Testis (tissue), 3 donors: ENCODE measurements around the gene HMCN2. TPM values are rescaled to one million over a fixed set of nuclear protein-coding genes. Genes with fewer than 3 reads are reported as not detected.

Source experiments
- DNase-seq: peaks from one replicate; pipeline ENCODE4 v3.0.0-alpha.2; 2019
- H3K27ac ChIP-seq, 2 donors: fragments of 200-600 bp; sonication (generic); one replicate each; pipeline ENCODE4 v1.5.1; 2019
- H3K27me3 ChIP-seq: fragments of 200-600 bp; sonication (generic); one replicate; pipeline ENCODE4 v1.5.1; 2019
- H3K36me3 ChIP-seq: fragments of 200-600 bp; sonication (generic); one replicate; pipeline ENCODE4 v1.5.1; 2017; ENCODE audit warnings: low read depth; ENCODE audit errors: missing control alignments
- H3K4me1 ChIP-seq: fragments of 200-600 bp; sonication (generic); one replicate; pipeline ENCODE4 v1.5.1; 2019
- H3K4me3 ChIP-seq, 2 donors: fragments of 200-600 bp; sonication (generic); one replicate each; pipeline ENCODE4 v1.5.1; 2017 to 2019
- H3K9me3 ChIP-seq: fragments of 200-600 bp; sonication (generic); one replicate; pipeline ENCODE4 v1.5.1; 2017
- POLR2A ChIP-seq: fragments of 450-650 bp; IDR thresholded peaks from one replicate; pipeline ENCODE4 v1.6.1; 2017; ENCODE audit warnings: antibody characterized with exemption, mild to moderate bottlenecking, moderate library complexity
- WGBS, 2 donors: methylation state at CpG; one replicate each; pipeline ENCODE4 v1.1.5; 2018; 5-methylcytosine and 5-hydroxymethylcytosine counted together
- intact Hi-C: fragments of 100-400 bp; cut with DNase I; formaldehyde crosslinking; loops from one replicate; pipeline ENCODE4 v1.15.1; 2023; ENCODE audit warnings: low total_unique reads
- polyA plus RNA-seq: library from polyadenylated mRNA; stranded (reverse); fragments of 350-450 nt; fragmentation: Illumina TruSeq; extraction: RNeasy Lipid Tissue Mini Kit (QIAGEN cat#74804); gene quantifications from one replicate; pipeline ENCODE4 v1.2.3, GENCODE V29; 2014; ENCODE audit warnings: low read depth, low replicate concordance; ENCODE audit not compliant: insufficient read depth
- total RNA-seq, 2 donors: library from RNA; depleted of rRNA; stranded (reverse); fragments of >200 nt; gene quantifications; one replicate each; pipeline ENCODE4 v1.2.3, GENCODE V29; 2016
- TF ChIP-seq, protein P1 (sequence below), 3 experiments: fragments of 450-650 bp in 2 of 3; fragments of 200-600 bp in 1 of 3; sonication (generic) in 1 of 3; IDR thresholded peaks; one replicate each; pipeline ENCODE4 v1.5.1; 2016 to 2019; ENCODE audit warnings: antibody characterized with exemption in 3 of 3, mild to moderate bottlenecking in 2 of 3, moderate library complexity in 1 of 3

HMCN2 gene
- total and polyA plus RNA-seq, 3 donors from 2014 or later, result 10.2 to 17.7 (median 15.5) TPM

DNA sequence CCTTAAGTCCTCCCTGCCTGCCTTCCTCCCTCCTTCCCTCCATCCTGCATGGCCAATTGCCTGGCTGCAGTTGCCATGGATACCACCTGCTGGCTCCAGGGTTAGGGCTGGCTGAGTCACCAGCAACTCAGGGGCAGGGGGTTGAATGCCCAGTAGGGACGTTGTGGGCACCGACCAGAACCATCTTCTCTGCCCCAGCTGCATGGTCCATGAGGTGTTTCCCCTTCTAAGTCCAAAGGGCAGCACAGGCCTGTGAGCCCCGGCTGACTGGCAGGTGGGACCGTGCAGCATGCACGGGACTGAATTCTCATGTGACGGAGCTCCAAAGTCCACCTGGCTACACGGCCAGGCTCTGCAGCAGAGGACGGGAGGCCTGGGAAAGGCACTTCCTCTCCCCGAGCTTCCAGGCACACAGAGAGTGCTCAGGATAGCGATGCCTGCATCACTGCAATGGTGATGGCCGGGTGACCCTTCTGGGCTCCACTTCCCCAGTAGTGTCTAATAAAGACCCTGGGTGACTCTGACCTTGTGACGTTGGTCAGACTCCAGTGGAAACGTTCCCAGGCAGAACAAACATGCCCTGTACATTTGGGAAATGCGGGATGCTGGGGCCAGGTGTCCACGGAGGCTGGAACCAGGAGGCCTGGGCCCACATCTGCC, 184.9 kb downstream of the HMCN2 start:
- no peaks in the 10 kb centered on the region for H3K9me3 ChIP-seq
- intact Hi-C loops, result no loop called here
- H3K4me3 ChIP-seq, result no peak overlapping the region
- 54 to 100% methylated on average over 1 to 13 of the region's 15 CpGs for WGBS, 2 donors
- peak overlapping the region; percentile 47 to 80 for H3K27ac ChIP-seq
- H3K36me3 ChIP-seq, result no peaks in the 10 kb centered on the region
- no peaks in the 10 kb centered on the region for H3K27me3 ChIP-seq
- H3K4me1 ChIP-seq, result peaks cover 61% of the 10 kb centered on the region
- no peak for TF ChIP-seq POLR2A
- TF ChIP-seq, protein P1, sequence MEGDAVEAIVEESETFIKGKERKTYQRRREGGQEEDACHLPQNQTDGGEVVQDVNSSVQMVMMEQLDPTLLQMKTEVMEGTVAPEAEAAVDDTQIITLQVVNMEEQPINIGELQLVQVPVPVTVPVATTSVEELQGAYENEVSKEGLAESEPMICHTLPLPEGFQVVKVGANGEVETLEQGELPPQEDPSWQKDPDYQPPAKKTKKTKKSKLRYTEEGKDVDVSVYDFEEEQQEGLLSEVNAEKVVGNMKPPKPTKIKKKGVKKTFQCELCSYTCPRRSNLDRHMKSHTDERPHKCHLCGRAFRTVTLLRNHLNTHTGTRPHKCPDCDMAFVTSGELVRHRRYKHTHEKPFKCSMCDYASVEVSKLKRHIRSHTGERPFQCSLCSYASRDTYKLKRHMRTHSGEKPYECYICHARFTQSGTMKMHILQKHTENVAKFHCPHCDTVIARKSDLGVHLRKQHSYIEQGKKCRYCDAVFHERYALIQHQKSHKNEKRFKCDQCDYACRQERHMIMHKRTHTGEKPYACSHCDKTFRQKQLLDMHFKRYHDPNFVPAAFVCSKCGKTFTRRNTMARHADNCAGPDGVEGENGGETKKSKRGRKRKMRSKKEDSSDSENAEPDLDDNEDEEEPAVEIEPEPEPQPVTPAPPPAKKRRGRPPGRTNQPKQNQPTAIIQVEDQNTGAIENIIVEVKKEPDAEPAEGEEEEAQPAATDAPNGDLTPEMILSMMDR (IDR thresholded peaks at IDR 0.05), result no peak
- no peak for DNase-seq

DNA sequence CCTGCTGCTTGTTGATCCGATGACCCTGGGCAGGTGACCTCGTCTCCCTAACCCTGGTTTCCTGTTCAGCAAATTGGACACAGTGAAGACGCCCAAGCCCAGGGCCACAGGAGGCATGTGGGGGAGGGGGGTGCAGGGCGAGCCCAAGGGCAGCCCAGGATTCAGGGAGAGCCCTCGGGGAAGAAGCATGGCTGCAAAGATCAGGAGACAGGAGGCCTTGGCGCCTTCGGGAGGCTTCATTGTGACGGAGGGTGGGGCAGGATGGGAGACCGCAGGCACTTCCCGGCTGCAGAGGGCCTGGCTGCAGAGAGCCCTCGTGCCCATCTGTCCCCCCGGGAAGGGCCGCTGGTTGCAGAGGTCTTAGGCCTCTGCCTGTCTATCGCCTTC, 185.4 kb downstream of the HMCN2 start:
- no peak for DNase-seq
- 29 to 42% methylated on average over 8 to 14 of the region's 14 CpGs for WGBS, 2 donors
- Histone ChIP-seq H3K27me3 (no peaks in the 10 kb centered on the region), H3K4me1 (peaks cover 56% of the 10 kb centered on the region), H3K36me3 (no peaks in the 10 kb centered on the region), H3K27ac (peak overlapping the region; percentile 47 to 80), H3K4me3 (no peak overlapping the region), H3K9me3 (no peaks in the 10 kb centered on the region)
- no peak for TF ChIP-seq POLR2A
- TF ChIP-seq, protein P1 (IDR thresholded peaks at IDR 0.05), result no peak
- intact Hi-C loops, result no loop called here

DNA sequence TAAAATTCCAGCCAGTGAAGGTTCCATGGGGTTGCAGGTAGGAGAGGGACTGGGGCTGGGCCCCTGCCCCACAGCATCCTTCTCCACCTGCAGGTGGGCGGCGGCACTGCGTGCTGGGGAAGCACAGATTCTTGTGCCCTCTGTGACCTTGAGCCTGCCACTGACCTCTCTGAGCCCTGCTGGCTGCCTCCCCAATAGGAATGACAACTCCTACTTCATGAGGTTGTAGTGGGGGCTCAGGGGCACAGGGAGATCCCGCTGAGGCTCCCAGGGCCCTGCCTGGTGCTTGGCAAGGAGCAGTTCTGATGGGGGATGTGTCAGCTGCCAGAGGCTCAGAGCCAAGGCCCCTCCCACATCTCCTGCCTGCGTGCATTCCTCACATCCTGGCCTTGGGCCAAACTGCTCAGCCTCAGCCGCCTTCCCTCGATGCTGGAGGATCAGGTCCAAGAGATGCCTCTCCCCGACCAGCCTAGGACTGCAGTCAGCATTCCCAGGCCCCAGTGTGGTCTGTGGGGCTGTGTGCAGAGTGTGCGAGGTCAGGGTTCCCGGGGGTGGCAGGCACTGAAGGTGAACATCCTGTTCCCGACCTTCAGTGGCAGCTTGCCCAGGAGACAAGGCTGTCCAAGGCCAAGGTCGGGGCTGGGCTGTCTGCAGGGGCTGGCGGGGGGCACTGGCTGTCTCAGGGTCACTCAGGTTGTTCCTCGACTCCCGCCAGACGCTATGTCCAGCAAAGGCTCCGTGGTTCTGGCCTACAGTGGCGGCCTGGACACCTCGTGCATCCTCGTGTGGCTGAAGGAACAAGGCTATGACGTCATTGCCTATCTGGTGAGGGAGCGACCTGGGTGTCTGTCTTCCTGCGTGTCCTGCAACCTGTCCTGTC, 186.2 kb downstream of the HMCN2 start:
- intact Hi-C loops, result no loop called here
- H3K27ac ChIP-seq, result peak overlapping the region; percentile 47 to 80
- H3K9me3 ChIP-seq, result no peaks in the 10 kb centered on the region
- no peak overlapping the region for H3K4me3 ChIP-seq
- TF ChIP-seq POLR2A, result no peak
- TF ChIP-seq, protein P1 (IDR thresholded peaks at IDR 0.05), result peak; percentile 46 to 59 (median 49)
- 31 to 32% methylated on average over 13 to 23 of the region's 23 CpGs for WGBS, 2 donors
- H3K36me3 ChIP-seq, result no peaks in the 10 kb centered on the region
- peak; percentile 95 for DNase-seq
- no peaks in the 10 kb centered on the region for H3K27me3 ChIP-seq
- H3K4me1 ChIP-seq, result peaks cover 51% of the 10 kb centered on the region

DNA sequence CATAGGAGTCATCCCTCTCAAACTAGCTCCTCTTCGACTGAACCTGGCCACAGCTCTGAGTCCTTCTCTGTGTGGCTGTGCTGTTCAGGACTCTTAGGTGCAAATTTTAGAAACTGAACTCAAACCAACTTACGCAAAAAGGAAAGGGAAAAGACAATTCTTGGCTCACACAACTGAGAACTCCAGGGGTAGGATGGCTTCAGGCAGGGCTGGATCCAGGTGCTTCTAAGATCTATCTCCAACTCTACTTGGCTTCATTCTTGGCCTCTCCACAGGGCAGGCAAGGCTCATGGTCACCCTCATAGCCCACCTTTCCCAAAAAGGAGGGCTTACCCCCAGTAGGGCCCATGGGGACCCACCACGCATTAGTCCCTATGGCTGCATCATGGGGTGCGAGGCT, 187.3 kb downstream of the HMCN2 start:
- DNase-seq, result no peak
- WGBS, 2 donors, result 89 to 94% methylated on average over 4 of the region's 4 CpGs
- peak overlapping the region; percentile 47 to 80 for H3K27ac ChIP-seq
- no peak overlapping the region for H3K4me3 ChIP-seq
- no peaks in the 10 kb centered on the region for H3K36me3 ChIP-seq
- H3K9me3 ChIP-seq, result no peaks in the 10 kb centered on the region
- H3K4me1 ChIP-seq, result peaks cover 40% of the 10 kb centered on the region
- intact Hi-C loops, result no loop called here
- no peak for TF ChIP-seq POLR2A
- TF ChIP-seq, protein P1 (IDR thresholded peaks at IDR 0.05), result no peak
- H3K27me3 ChIP-seq, result no peaks in the 10 kb centered on the region
